Right lobe of liver (tissue), 6 donors: Measurements from ENCODE around the gene BZW1. TPM values are rescaled to one million over a fixed set of nuclear protein-coding genes. Genes with fewer than 3 reads are reported as not detected.

ENCODE experiments used
- ATAC-seq, 4 donors: fragments of 200-7000 bp; cut with Tn5 transposase; one replicate each; pipeline ENCODE4 v1.9.1; 2020; ENCODE audit warnings: mild to moderate bottlenecking in 4 of 4, moderate library complexity in 4 of 4
- DNase-seq, 3 donors: peaks; one replicate each; pipeline ENCODE4 v3.0.0-alpha.2; 2020
- H3K27ac ChIP-seq, 3 donors: fragments of 200-600 bp; one replicate each; pipeline ENCODE4 v1.8.0; 2022
- H3K27me3 ChIP-seq, 2 donors: fragments of 200-600 bp; one replicate each; pipeline ENCODE4 v1.8.0; 2022
- H3K36me3 ChIP-seq, 4 donors: fragments of 200-600 bp; sonication (generic) in 1 of 4; one replicate each; pipeline versions ENCODE4 v1.5.1 to v1.8.0; 2017 to 2022; ENCODE audit warnings: control low read depth in 1 of 4
- H3K4me1 ChIP-seq, 4 donors: fragments of 200-600 bp; sonication (generic) in 1 of 4; one replicate each; pipeline versions ENCODE4 v1.5.1 to v1.8.0; 2017 to 2022; ENCODE audit warnings: control low read depth in 1 of 4
- H3K4me3 ChIP-seq, 3 donors: fragments of 200-600 bp; one replicate each; pipeline ENCODE4 v1.8.0; 2022
- H3K9me3 ChIP-seq, 4 donors: fragments of 200-600 bp; sonication (generic) in 1 of 4; one replicate each; pipeline versions ENCODE4 v1.5.1 to v1.8.0; 2017 to 2022; ENCODE audit warnings: control low read depth in 1 of 4
- CTCF ChIP-seq, 4 donors: fragments of 200-600 bp in 3 of 4; fragments of 450-650 bp in 1 of 4; IDR thresholded peaks; one replicate each; pipeline versions ENCODE4 v1.5.1 to v1.8.0; 2016 to 2022; ENCODE audit warnings: antibody characterized with exemption in 4 of 4, mild to moderate bottlenecking in 2 of 4
- POLR2A ChIP-seq: fragments of 450-650 bp; IDR thresholded peaks from one replicate; pipeline ENCODE4 v1.6.1; 2017; ENCODE audit warnings: antibody characterized with exemption, mild to moderate bottlenecking
- WGBS: methylation state at CpG from one replicate; pipeline ENCODE4 v1.1.6; 2018; ENCODE audit warnings: low coverage, low lambda C conversion rate; ENCODE audit not compliant: insufficient coverage; ENCODE audit errors: missing lambda C conversion rate; 5-methylcytosine and 5-hydroxymethylcytosine counted together
- intact Hi-C, 2 donors: fragments of 100-400 bp; cut with DNase I; formaldehyde crosslinking; loops; one replicate each; pipeline versions ENCODE4 v1.11.2 to v1.14.1; 2022
- total RNA-seq, 6 experiments: library from RNA; depleted of rRNA in 2 of 6; stranded (reverse); fragments of >200 nt in 2 of 6; fragmentation: NEBNext Ultra II Directional in 3 of 6; extraction: Animal tissue kit (Norgen Biotek cat#: 25700) in 3 of 6; gene quantifications; one replicate each; pipeline versions ENCODE4 v1.1.0 to v1.2.4, GENCODE V29; 2016 to 2023
- donor health status: DM: no; HTN: yes; CAD: no.
- donor health status: DM: no; HTN: no; CAD: no.
- donor health status: DM: no; HTN: no; CAD: no.
- donor health status: DM: no; HTN: yes; CAD: no.
- donor health status: DM: no; HTN: yes; CAD: no.

Gene BZW1
- total RNA-seq, 6 experiments from 2014 or later = 176 to 239 (median 210) TPM

DNA sequence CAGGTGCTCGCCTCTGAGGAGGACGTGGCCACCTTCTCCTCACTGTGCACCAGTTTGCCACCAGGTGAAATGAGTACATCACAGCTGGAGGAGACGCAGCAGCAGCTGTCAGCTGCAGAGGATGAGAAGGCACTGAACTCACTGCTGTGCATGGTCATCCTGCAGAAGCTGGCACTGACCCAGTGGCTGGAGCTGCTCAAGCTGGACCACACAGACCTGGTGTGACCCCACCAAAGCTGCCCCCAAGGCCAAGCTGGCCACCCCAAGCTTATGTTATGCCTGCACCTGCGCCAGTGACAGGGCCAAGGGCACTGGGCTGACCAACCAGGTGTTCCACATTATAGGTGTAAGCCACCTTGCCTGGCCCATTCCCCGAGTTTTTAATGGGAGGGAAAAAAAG lies 33.5 kb downstream of the BZW1 start:
- Histone ChIP-seq H3K4me1 (no peaks in the 10 kb centered on the region), H3K27me3 (no peaks in the 10 kb centered on the region), H3K36me3 (no peaks in the 10 kb centered on the region), H3K27ac (no peak overlapping the region), H3K4me3 (no peak overlapping the region), H3K9me3 (no peaks in the 10 kb centered on the region)
- TF ChIP-seq CTCF (IDR thresholded peaks at IDR 0.05) (no peak), POLR2A (no peak)
- intact Hi-C loops = no loop called here
- DNase-seq (no peak), ATAC-seq (peak in 1 of 4 donors; percentile 22)
- no CpG with 5 or more reads among the region's 5 CpGs for WGBS

DNA sequence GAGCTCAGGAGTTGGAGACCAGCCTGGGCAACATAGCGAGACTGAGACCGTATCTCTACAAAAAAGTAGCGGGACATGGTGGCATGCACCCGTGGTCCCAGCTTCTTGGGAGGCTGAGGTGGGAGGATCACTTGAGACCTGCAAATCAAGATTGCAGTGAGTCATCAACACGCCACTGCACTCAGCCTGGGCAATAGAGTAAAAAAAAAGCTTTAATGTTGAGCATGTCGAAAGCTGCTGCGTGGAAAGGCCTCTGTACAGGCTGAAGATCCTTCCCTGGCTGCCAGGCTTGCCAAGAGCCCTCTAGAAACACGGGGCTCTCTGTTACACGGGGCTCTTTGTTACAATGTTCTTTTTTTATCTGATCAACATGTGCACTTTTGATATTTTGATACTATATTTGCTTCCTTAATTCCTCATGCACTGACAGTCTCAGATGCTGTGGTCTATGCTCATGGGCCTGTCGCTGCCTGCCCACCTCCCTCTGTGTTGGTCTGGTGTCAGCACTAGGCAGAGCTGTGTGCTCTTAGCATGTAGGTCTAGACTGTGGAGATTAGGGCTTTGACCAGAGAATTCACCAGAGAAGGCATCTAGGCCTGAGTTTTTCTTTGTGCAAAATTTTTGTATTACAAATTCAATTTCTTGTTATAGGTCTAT lies 34.1 kb downstream of the BZW1 start:
- H3K27me3 ChIP-seq = no peaks in the 10 kb centered on the region
- intact Hi-C loops = no loop called here
- TF ChIP-seq CTCF (IDR thresholded peaks at IDR 0.05) (no peak), POLR2A (no peak)
- 82% methylated on average over 9 of the region's 10 CpGs for WGBS
- H3K4me3 ChIP-seq = no peak overlapping the region
- ATAC-seq (no peak), DNase-seq (no peak)
- H3K27ac ChIP-seq = no peak overlapping the region
- no peaks in the 10 kb centered on the region for H3K9me3 ChIP-seq
- peaks cover 0 to 2% (median under 1%) of the 10 kb centered on the region in 4 donors for H3K36me3 ChIP-seq
- H3K4me1 ChIP-seq = no peaks in the 10 kb centered on the region

GRCh38 chr2:200847269-200847668 lies 35.6 kb downstream of the BZW1 start:
- no peak for ATAC-seq
- H3K4me3 ChIP-seq = no peak overlapping the region

DNA sequence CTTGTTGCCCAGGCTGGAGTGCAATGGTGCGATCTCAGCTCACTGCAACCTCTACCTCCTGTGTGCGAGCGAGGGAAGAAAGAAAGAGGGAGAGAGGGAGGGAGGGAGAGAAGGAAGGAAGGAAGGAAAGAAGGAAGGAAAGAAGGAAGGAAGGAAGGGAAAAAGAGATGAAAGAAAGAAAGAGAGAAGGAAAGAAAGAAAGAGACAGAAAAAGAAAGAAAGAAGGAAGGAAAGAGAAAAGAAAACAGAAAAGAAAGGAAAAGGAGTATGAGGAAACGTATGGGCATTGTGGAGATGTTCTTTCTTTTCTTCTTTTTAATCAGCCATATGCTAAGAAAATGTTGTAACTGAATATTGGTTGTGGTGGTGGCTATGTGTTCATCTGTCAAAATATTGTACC lies 36.2 kb downstream of the BZW1 start:
- Histone ChIP-seq H3K27me3 (no peaks in the 10 kb centered on the region), H3K4me1 (no peaks in the 10 kb centered on the region), H3K9me3 (no peaks in the 10 kb centered on the region), H3K27ac (no peak overlapping the region), H3K36me3 (peaks cover 3 to 24% (median 16%) of the 10 kb centered on the region in 4 donors), H3K4me3 (no peak overlapping the region)
- ATAC-seq = no peak
- TF ChIP-seq POLR2A = no peak
- DNase-seq = no peak
- WGBS = 78% methylated on average over 4 of the region's 4 CpGs
- intact Hi-C loops = no loop called here

More at GRCh38 chr2:200847269-200847668, 35.6 kb downstream of the BZW1 start:
- Histone ChIP-seq H3K27ac (no peak overlapping the region), H3K27me3 (no peaks in the 10 kb centered on the region), H3K9me3 (no peaks in the 10 kb centered on the region), H3K36me3 (peaks cover 0 to 17% (median 10%) of the 10 kb centered on the region in 4 donors), H3K4me1 (no peaks in the 10 kb centered on the region)
- intact Hi-C loops = no loop called here
- TF ChIP-seq POLR2A (no peak), CTCF (IDR thresholded peaks at IDR 0.05) (no peak)
- DNase-seq = no peak

GRCh38 chr2:200850512-200851256 lies 39.0 kb downstream of the BZW1 start:
- Histone ChIP-seq H3K27me3 (no peaks in the 10 kb centered on the region), H3K9me3 (no peaks in the 10 kb centered on the region), H3K36me3 (peaks cover 21 to 51% (median 39%) of the 10 kb centered on the region in 4 donors), H3K4me3 (no peak overlapping the region), H3K27ac (no peak overlapping the region), H3K4me1 (no peaks in the 10 kb centered on the region)
- intact Hi-C loops = no loop called here
- DNase-seq (no peak), ATAC-seq (peak in 1 of 4 donors; percentile 27)
- no peak for TF ChIP-seq POLR2A
- 88% methylated on average over 14 of the region's 14 CpGs for WGBS
